ENCODE data around the gene FYN.
"Not testable (repeated sequence)": the region's sequence is repeated elsewhere in the genome, so short reads cannot be mapped to it uniquely, and the experiment has no call there.

FYN gene

DNA sequence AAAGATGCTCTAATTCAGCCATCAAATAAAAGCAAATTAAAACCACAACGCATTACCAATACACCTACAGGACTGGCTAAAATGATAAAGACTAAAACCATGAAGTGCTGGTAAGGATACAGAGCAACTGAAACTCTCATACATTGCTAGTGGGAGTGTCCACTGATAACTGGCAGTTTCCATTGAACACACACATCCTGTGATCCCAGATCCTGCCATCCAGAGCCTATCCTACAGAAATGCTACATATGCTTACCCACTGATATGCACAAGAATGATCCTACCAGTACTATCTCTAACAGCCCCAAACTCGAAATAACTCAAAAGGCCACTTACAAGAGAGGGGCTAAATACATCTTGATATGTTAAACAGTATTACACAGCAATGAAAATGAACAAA lies 81.0 kb downstream of the FYN start:
- DNase-seq (ENCODE audit: low spot score) (no peak), ATAC-seq (ENCODE audit: low read depth) (no peak)
- H3K9me3 ChIP-seq (ENCODE audit: severe bottlenecking), result no peaks in the 10 kb centered on the region
- no peaks in the 10 kb centered on the region for H3K36me3 ChIP-seq (ENCODE audit: low read depth)
- TF ChIP-seq, protein P1, sequence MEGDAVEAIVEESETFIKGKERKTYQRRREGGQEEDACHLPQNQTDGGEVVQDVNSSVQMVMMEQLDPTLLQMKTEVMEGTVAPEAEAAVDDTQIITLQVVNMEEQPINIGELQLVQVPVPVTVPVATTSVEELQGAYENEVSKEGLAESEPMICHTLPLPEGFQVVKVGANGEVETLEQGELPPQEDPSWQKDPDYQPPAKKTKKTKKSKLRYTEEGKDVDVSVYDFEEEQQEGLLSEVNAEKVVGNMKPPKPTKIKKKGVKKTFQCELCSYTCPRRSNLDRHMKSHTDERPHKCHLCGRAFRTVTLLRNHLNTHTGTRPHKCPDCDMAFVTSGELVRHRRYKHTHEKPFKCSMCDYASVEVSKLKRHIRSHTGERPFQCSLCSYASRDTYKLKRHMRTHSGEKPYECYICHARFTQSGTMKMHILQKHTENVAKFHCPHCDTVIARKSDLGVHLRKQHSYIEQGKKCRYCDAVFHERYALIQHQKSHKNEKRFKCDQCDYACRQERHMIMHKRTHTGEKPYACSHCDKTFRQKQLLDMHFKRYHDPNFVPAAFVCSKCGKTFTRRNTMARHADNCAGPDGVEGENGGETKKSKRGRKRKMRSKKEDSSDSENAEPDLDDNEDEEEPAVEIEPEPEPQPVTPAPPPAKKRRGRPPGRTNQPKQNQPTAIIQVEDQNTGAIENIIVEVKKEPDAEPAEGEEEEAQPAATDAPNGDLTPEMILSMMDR (IDR thresholded peaks at IDR 0.05; ENCODE audit: poor library complexity, severe bottlenecking), result no peak
- peaks cover 7% of the 10 kb centered on the region for H3K4me1 ChIP-seq (ENCODE audit: insufficient read depth, poor library complexity, severe bottlenecking)
- no peaks in the 10 kb centered on the region for H3K27me3 ChIP-seq (ENCODE audit: insufficient read depth, poor library complexity, severe bottlenecking)
- H3K27ac ChIP-seq (ENCODE audit: poor library complexity, severe bottlenecking), result no peak overlapping the region
- no peak overlapping the region for H3K4me3 ChIP-seq (ENCODE audit: severe bottlenecking)

DNA sequence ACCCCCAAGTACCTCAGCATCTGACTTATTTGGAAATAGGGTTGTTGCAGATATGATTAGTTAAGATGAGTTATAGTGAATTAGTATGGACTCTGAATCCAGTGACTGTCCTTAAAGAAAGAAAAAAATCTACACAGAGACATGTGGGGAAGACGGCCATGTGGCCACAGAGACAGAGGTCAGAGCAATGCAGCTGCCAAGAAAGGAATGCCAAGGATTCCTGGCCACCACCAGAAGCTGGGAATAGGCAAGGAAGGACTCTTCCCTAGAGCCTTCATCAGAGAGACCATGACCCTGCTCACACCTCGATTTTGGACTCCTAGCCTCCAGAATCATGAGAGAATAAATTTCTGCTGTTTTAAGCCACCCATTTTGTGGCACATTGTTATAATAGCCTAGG lies 81.8 kb downstream of the FYN start:
- DNase-seq (ENCODE audit: low spot score) (no peak), ATAC-seq (ENCODE audit: low read depth) (no peak)
- H3K9me3 ChIP-seq (ENCODE audit: severe bottlenecking), result no peaks in the 10 kb centered on the region
- no peaks in the 10 kb centered on the region for H3K36me3 ChIP-seq (ENCODE audit: low read depth)
- TF ChIP-seq, protein P1 (IDR thresholded peaks at IDR 0.05; ENCODE audit: poor library complexity, severe bottlenecking), result no peak
- H3K4me3 ChIP-seq (ENCODE audit: severe bottlenecking), result no peak overlapping the region
- no peaks in the 10 kb centered on the region for H3K27me3 ChIP-seq (ENCODE audit: insufficient read depth, poor library complexity, severe bottlenecking)
- H3K4me1 ChIP-seq (ENCODE audit: insufficient read depth, poor library complexity, severe bottlenecking), result peaks cover 7% of the 10 kb centered on the region
- no peak overlapping the region for H3K27ac ChIP-seq (ENCODE audit: poor library complexity, severe bottlenecking)

DNA sequence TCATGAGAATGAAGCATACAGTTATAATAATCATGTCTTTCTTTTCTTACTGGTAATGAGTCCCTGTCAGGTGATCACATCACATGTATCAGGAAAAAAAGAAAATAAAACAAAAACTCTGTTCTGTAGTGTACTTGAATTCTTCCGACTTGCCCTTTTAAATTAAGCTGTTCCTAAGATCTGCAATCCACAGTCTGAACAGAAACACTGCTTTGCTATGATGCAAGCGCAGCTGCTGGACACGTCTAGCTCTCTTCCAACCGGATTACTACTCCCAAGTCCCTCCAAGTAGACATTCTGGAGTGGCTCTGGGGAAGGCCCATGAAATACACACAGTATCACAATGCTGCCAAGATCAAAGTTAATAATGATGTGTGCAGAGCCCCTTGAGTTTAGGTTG lies 83.7 kb downstream of the FYN start:
- H3K27ac ChIP-seq (ENCODE audit: poor library complexity, severe bottlenecking), result no peak overlapping the region
- H3K4me3 ChIP-seq (ENCODE audit: severe bottlenecking), result no peak overlapping the region
- ATAC-seq (ENCODE audit: low read depth) (no peak), DNase-seq (ENCODE audit: low spot score) (no peak)
- H3K9me3 ChIP-seq (ENCODE audit: severe bottlenecking), result no peaks in the 10 kb centered on the region
- H3K36me3 ChIP-seq (ENCODE audit: low read depth), result no peaks in the 10 kb centered on the region
- peaks cover 7% of the 10 kb centered on the region for H3K4me1 ChIP-seq (ENCODE audit: insufficient read depth, poor library complexity, severe bottlenecking)
- H3K27me3 ChIP-seq (ENCODE audit: insufficient read depth, poor library complexity, severe bottlenecking), result no peaks in the 10 kb centered on the region
- TF ChIP-seq, protein P1 (IDR thresholded peaks at IDR 0.05; ENCODE audit: poor library complexity, severe bottlenecking), result no peak

DNA sequence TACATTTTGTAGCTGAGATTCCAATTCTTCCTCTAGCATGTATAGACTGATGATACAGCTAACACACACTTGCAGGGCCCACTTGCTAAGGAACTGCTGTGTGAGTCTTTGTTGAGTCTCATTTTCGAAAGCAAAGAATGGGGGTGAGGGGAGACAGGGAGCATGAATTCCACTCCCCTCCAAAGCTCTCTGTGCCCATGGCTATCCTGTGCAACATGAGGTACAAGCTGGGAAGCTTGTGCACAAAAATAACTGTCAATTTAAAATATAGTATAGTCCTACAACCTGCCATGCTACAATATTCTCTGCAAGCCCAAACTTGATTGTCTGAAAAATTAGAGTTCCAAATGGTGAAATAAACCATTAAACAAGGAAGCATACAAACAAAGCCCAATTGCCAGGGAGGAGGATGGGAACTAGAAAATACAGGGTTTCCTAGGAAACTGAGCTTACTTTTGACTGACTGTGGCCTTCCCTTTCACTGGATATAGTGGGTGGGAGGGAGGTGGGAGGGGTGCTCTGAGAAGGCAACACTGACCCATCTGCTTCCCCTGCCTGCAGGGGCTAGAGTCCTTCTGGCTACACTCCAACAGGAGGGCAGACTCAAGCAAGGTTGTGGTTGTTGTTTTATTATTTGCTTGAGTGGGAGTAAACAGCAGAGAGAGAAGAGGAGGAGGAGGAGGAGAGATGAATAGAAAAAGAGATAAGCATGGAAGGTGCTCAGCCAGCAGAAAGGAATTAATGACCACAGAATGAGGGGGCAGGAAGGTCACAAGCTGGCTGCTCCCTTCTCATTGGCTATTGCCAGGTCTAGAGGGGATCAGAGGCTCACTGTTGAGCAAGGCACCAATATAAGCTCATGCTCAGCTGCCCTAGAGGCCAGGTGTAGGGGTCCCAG lies 84.6 kb downstream of the FYN start:
- TF ChIP-seq, protein P1 (IDR thresholded peaks at IDR 0.05; ENCODE audit: poor library complexity, severe bottlenecking), result no peak
- no peak for ATAC-seq (ENCODE audit: low read depth)
- Histone ChIP-seq H3K27me3 (ENCODE audit: insufficient read depth, poor library complexity, severe bottlenecking) (no peaks in the 10 kb centered on the region), H3K27ac (ENCODE audit: poor library complexity, severe bottlenecking) (no peak overlapping the region), H3K4me1 (ENCODE audit: insufficient read depth, poor library complexity, severe bottlenecking) (peaks cover 7% of the 10 kb centered on the region), H3K9me3 (ENCODE audit: severe bottlenecking) (no peaks in the 10 kb centered on the region), H3K4me3 (ENCODE audit: severe bottlenecking) (no peak overlapping the region), H3K36me3 (ENCODE audit: low read depth) (no peaks in the 10 kb centered on the region)
- no peak for DNase-seq (ENCODE audit: low spot score)

DNA sequence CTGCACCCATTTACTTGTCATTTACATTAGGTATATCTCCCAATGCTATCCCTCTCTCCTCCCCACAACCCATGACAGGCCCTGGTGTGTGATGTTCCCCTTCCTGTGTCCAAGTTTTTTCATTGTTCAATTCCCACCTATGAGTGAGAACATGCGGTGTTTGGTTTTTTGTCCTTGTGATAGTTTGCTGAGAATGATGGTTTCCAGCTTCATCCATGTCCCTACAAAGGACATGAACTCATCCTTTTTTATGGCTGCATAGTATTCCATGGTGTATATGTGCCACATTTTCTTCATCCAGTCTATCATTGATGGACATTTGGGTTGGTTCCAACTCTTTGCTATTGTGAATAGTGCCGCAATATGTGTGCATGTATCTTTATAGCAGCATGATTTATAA lies 87.1 kb downstream of the FYN start:
- H3K9me3 ChIP-seq (ENCODE audit: severe bottlenecking); H3K4me3 ChIP-seq (ENCODE audit: severe bottlenecking); H3K36me3 ChIP-seq (ENCODE audit: low read depth); H3K27me3 ChIP-seq (ENCODE audit: insufficient read depth, poor library complexity, severe bottlenecking); ATAC-seq (ENCODE audit: low read depth); DNase-seq (ENCODE audit: low spot score); H3K27ac ChIP-seq (ENCODE audit: poor library complexity, severe bottlenecking): not testable (repeated sequence)
- peaks cover 13% of the 10 kb centered on the region for H3K4me1 ChIP-seq (ENCODE audit: insufficient read depth, poor library complexity, severe bottlenecking)

All from RWPE2 (cell line).